PC-3 (cell line): Measurements from ENCODE around the gene ASIC5. TPM values are rescaled to one million over a fixed set of nuclear protein-coding genes. Genes with fewer than 3 reads are reported as not detected.
A peak's percentile ranks its signal among the peaks of the same experiment; 100 is the strongest.

Experiments
- ATAC-seq: fragments of 200-7000 bp; cut with Tn5 transposase; 2 replicates; pipeline ENCODE4 v1.9.1; 2020; ENCODE audit warnings: mild to moderate bottlenecking, moderate library complexity
- BruUV-seq: library from RNA; stranded (reverse); fragments of 400-500 nt; replicated peaks from 2 replicates; lab custom pipeline; 2021; lab: Mats Ljungman, UMichigan
- CTCF ChIA-PET: fragments of 300-600 bp; sonication (Branson Sonifier 250); formaldehyde crosslinking; loops from one replicate; lab custom pipeline; 2022; ENCODE audit warnings: antibody characterized with exemption; lab: Charles Lee
- POLR2A ChIA-PET: fragments of 300-600 bp; sonication (Branson Sonifier 250); formaldehyde crosslinking; loops from one replicate; lab custom pipeline; 2022; ENCODE audit warnings: antibody characterized with exemption; ENCODE audit not compliant: unreplicated experiment; lab: Charles Lee
- DNase-seq: peaks from one replicate; pipeline ENCODE4 v3.0.0-alpha.2; 2015
- H2AFZ ChIP-seq: fragments of 300-600 bp; sonication (generic); 2 replicates; pipeline ENCODE4 v1.6.0; 2016; ENCODE audit warnings: antibody characterized with exemption, low read length
- H3F3A ChIP-seq: fragments of 300-600 bp; sonication (generic); one replicate; pipeline ENCODE4 v1.6.0; 2017; ENCODE audit warnings: antibody characterized with exemption, low read length, control low read depth, mild to moderate bottlenecking; ENCODE audit not compliant: unreplicated experiment
- H3K27ac ChIP-seq: fragments of 300-600 bp; sonication (generic); 2 replicates; pipeline ENCODE4 v1.5.1; 2016; ENCODE audit warnings: mild to moderate bottlenecking, low read length
- H3K27me3 ChIP-seq: fragments of 300-600 bp; sonication (generic); 2 replicates; pipeline ENCODE4 v1.6.1; 2016; ENCODE audit warnings: low read length, mixed read lengths
- H3K36me3 ChIP-seq: fragments of 300-600 bp; sonication (generic); 2 replicates; pipeline ENCODE4 v1.6.1; 2016; ENCODE audit warnings: low read depth, mixed run types, low read length, mixed read lengths
- H3K4me1 ChIP-seq: fragments of 300-600 bp; sonication (generic); 2 replicates; pipeline ENCODE4 v1.5.1; 2016; ENCODE audit warnings: low read length; ENCODE audit not compliant: insufficient read depth
- H3K4me2 ChIP-seq: fragments of 300-600 bp; sonication (generic); 2 replicates; pipeline ENCODE4 v1.6.0; 2016; ENCODE audit warnings: low read length
- H3K4me3 ChIP-seq: fragments of 300-600 bp; sonication (generic); 2 replicates; pipeline ENCODE4 v1.5.1; 2016; ENCODE audit warnings: mild to moderate bottlenecking, low read length, mixed read lengths
- H3K79me2 ChIP-seq: fragments of 300-600 bp; sonication (generic); 2 replicates; pipeline ENCODE4 v1.6.1; 2017; ENCODE audit warnings: low read length, mixed read lengths
- H3K9ac ChIP-seq: fragments of 300-600 bp; sonication (generic); 2 replicates; pipeline ENCODE4 v1.6.0; 2016; ENCODE audit warnings: mild to moderate bottlenecking, low read length
- H3K9me2 ChIP-seq: fragments of 300-600 bp; sonication (generic); replicated peaks from 2 replicates; pipeline ENCODE4 v1.6.1; 2016; ENCODE audit warnings: mixed run types, low read length, mixed read lengths
- H3K9me3 ChIP-seq: fragments of 300-600 bp; sonication (generic); 2 replicates; pipeline ENCODE4 v1.6.1; 2016; ENCODE audit warnings: low read length, mixed read lengths
- H4K20me1 ChIP-seq: fragments of 300-600 bp; sonication (generic); 2 replicates; pipeline ENCODE4 v1.6.1; 2016; ENCODE audit warnings: low read length, mixed read lengths
- EZH2 ChIP-seq: fragments of 300-600 bp; sonication (generic); IDR thresholded peaks from one replicate; pipeline ENCODE4 v1.6.1; 2017; ENCODE audit warnings: antibody characterized with exemption, mild to moderate bottlenecking, low read length; ENCODE audit not compliant: unreplicated experiment
- EZH2phosphoT487 ChIP-seq: fragments of 300-600 bp; sonication (generic); IDR thresholded peaks from 2 replicates; pipeline ENCODE4 v1.6.1; 2018; ENCODE audit warnings: mild to moderate bottlenecking, antibody characterized with exemption, low read length, borderline replicate concordance
- intact Hi-C: fragments of 100-400 bp; cut with micrococcal nuclease; formaldehyde crosslinking; loops from 2 replicates; pipeline ENCODE4 v1.9.0; 2023
- total RNA-seq: library from RNA; depleted of rRNA; stranded (reverse); fragments of >200 nt; gene quantifications from 2 replicates; pipeline ENCODE4 v1.2.3, GENCODE V29; 2014
- TF ChIP-seq, protein P1 (sequence below): fragments of 300-600 bp; sonication (generic); conservative IDR thresholded peaks from 2 replicates; pipeline ENCODE4 v1.5.1; 2017; ENCODE audit warnings: antibody characterized with exemption, low read depth, mild to moderate bottlenecking, low read length

Gene ASIC5
- total RNA-seq, 1 experiment from 2014 or later, result not detected

DNA sequence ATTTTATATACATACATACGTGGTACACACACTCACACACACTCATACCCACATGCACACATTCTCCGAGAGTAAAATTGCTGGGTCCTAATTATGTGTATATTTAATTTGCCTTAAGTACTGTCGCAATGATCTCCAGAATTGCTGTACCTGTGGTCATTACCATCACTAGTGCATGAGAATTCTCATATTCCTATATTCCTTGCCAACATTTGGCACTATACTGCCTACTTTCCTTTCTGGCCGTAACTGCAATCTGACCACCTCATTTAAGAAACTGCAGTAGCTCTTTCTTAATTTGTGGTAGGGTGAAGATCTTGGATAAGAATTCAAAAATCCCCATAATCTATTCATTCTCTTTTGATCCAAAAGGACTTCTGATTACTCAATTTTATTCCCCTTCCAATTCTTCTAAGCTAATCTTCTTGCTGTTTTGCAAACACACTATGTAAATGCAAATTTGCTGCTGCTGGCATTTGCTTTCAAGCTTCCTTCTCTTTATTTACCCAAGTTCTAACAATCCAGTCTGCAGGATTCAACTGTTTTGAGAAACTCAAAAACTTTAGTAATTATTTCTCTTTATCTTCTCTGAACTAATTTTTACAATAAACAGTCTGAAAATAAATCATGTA lies 45.1 kb downstream of the ASIC5 start:
- Histone ChIP-seq H4K20me1 (no peaks in the 10 kb centered on the region), H3K79me2 (no peaks in the 10 kb centered on the region), H3K4me3 (no peak overlapping the region), H3K9me2 (no peaks in the 10 kb centered on the region), H3K27me3 (no peaks in the 10 kb centered on the region), H2AFZ (no peak overlapping the region), H3K4me1 (peaks cover 28% of the 10 kb centered on the region), H3K9me3 (no peaks in the 10 kb centered on the region), H3K27ac (no peak overlapping the region), H3K36me3 (no peaks in the 10 kb centered on the region), H3K9ac (no peak overlapping the region), H3F3A (peaks cover 11% of the 10 kb centered on the region), H3K4me2 (no peak overlapping the region)
- no TSS peak for BruUV-seq
- no peak for DNase-seq
- no peak for TF ChIP-seq EZH2phosphoT487
- TF ChIP-seq, protein P1, sequence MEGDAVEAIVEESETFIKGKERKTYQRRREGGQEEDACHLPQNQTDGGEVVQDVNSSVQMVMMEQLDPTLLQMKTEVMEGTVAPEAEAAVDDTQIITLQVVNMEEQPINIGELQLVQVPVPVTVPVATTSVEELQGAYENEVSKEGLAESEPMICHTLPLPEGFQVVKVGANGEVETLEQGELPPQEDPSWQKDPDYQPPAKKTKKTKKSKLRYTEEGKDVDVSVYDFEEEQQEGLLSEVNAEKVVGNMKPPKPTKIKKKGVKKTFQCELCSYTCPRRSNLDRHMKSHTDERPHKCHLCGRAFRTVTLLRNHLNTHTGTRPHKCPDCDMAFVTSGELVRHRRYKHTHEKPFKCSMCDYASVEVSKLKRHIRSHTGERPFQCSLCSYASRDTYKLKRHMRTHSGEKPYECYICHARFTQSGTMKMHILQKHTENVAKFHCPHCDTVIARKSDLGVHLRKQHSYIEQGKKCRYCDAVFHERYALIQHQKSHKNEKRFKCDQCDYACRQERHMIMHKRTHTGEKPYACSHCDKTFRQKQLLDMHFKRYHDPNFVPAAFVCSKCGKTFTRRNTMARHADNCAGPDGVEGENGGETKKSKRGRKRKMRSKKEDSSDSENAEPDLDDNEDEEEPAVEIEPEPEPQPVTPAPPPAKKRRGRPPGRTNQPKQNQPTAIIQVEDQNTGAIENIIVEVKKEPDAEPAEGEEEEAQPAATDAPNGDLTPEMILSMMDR, result no peak
- TF ChIP-seq EZH2, result no peak
- ATAC-seq, result no peak
- ChIA-PET POLR2A (no interaction called here), CTCF (no interaction called here)
- intact Hi-C loops, result loop anchor here (5.0 kb wide), 1 partner anchor 86 kb away; no protein-coding TSS in a partner anchor

DNA sequence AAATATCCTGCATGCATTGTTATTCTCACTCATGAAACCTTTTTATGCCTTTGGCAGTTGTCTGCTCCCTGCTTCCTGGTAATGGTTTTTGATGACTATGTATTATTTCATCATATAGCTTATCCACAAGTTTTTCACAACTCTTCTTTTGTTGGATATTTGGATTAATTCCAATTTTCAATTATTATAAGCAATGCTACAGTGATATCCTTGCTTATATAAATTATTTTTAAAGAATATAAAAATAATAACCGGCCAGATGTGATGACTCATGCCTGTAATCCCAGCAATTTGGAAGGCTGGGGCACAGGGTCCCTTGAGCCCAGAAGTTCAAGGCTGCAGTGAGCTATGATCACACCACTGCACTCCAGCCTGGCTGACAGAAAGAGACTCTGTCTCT lies 47.0 kb downstream of the ASIC5 start:
- Histone ChIP-seq H3K9me2 (no peaks in the 10 kb centered on the region), H4K20me1 (no peaks in the 10 kb centered on the region), H2AFZ (no peak overlapping the region), H3K27me3 (no peaks in the 10 kb centered on the region), H3K36me3 (no peaks in the 10 kb centered on the region), H3F3A (peaks cover 11% of the 10 kb centered on the region), H3K4me3 (no peak overlapping the region), H3K4me2 (peak overlapping the region; percentile 46; the same call in 1 of the 2 replicates), H3K79me2 (no peaks in the 10 kb centered on the region), H3K4me1 (peaks cover 28% of the 10 kb centered on the region), H3K27ac (peak overlapping the region; percentile 62), H3K9me3 (no peaks in the 10 kb centered on the region), H3K9ac (no peak overlapping the region)
- ATAC-seq (peak; percentile 31; the same call in 1 of the 2 replicates), DNase-seq (peak; percentile 54)
- TF ChIP-seq EZH2phosphoT487, result no peak
- TF ChIP-seq, protein P1, result no peak
- TF ChIP-seq EZH2, result no peak
- POLR2A ChIA-PET, result no interaction called here
- intact Hi-C loops, result no loop called here
- no TSS peak for BruUV-seq
- CTCF ChIA-PET, result interaction anchor here (1.2 kb wide), 1 partner anchor 135 kb away, joined by 4 read pairs; the partner anchor contains the start of gene CTSO

DNA sequence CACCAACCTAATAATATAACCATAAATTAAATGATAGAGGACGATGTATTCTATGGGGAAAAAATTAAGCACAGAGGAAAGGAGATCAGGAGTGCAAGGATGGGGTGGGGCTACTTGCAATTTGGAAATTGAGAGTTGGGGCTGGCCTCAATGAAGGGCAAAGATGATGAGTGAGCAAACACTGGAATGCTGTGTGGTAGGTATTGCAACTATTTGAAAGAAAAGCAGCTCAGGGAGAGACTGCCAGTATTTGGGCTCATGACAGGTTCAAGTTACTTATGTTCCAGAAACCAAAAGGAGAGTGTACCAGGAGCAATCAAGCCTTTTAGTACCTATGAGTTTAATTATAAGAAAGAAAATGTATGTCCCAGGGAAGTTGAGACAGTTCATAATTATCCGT lies 47.4 kb downstream of the ASIC5 start:
- DNase-seq (peak; percentile 57), ATAC-seq (no peak)
- peak overlapping the region; percentile 62 for H3K27ac ChIP-seq
- no TSS peak for BruUV-seq
- H4K20me1 ChIP-seq, result no peaks in the 10 kb centered on the region
- peak overlapping the region; percentile 46; the same call in 1 of the 2 replicates for H3K4me2 ChIP-seq
- intact Hi-C loops, result no loop called here
- H3F3A ChIP-seq, result peaks cover 11% of the 10 kb centered on the region
- ChIA-PET POLR2A (no interaction called here), CTCF (interaction anchor here (1.2 kb wide), 1 partner anchor 135 kb away, joined by 4 read pairs; the partner anchor contains the start of gene CTSO)
- peaks cover 26% of the 10 kb centered on the region for H3K4me1 ChIP-seq
- H3K9ac ChIP-seq, result no peak overlapping the region
- no peak overlapping the region; the same call in 1 of the 2 replicates for H3K4me3 ChIP-seq
- no peaks in the 10 kb centered on the region for H3K36me3 ChIP-seq
- H3K27me3 ChIP-seq, result no peaks in the 10 kb centered on the region
- no peaks in the 10 kb centered on the region for H3K79me2 ChIP-seq
- no peaks in the 10 kb centered on the region for H3K9me2 ChIP-seq
- no peaks in the 10 kb centered on the region for H3K9me3 ChIP-seq
- H2AFZ ChIP-seq, result no peak overlapping the region
- TF ChIP-seq EZH2 (no peak), EZH2phosphoT487 (no peak)
- TF ChIP-seq, protein P1, result no peak
